GM21786 (cell line): Measurements from ENCODE around the gene NME4.
"Not testable (repeated sequence)": the region's sequence is repeated elsewhere in the genome, so short reads cannot be mapped to it uniquely, and the experiment has no call there.

ENCODE experiments used
- ATAC-seq: cut with Tn5 transposase; IDR thresholded peaks from one replicate; pipeline ENCODE4 v1.9.1; 2021; ENCODE audit not compliant: unreplicated experiment

The NME4 gene

DNA sequence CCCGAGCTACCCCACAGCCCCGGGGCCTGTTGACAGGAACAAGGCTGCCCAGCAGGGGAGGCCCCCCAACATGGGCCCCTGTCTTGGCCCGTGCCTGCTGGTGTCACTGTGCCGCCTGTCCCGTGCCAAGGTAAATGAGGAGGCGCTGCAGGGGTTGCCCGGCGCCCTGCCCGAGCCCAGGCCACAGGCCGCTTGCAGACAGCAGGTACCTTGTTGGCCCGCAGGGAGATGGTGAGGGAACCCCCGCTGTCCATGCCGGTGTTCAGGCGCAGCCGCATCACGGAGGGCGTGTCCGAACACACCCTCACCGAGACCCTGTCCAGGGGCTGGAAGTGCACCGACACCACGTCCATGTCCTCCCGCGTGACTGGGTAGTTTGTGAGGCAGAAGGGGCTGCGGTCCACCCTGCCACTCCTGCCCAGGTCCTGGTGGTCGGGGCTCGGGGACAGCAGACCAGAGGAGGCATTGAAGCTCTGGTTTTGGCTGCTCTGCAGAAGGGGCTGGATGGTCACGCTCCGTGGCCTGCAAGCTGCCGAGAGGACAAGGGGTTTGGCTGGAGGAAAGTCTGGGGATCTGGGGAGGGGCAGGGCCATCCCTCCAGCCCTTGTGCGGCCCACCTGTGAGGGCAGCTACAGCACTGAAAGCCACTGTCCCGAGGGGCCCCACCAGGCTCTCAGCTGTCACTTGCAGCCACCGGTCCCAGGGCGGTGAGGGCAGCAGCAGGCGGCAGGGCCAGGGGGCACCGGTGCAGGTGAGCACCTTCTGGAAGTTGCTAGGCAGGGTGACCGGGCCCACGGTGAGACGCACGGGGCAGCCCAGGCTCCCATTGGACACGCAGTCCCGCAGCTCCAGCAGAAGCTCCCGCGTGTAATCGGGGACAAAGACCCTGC lies 20.8 kb upstream of the NME4 start:
- ATAC-seq, result no peak

DNA sequence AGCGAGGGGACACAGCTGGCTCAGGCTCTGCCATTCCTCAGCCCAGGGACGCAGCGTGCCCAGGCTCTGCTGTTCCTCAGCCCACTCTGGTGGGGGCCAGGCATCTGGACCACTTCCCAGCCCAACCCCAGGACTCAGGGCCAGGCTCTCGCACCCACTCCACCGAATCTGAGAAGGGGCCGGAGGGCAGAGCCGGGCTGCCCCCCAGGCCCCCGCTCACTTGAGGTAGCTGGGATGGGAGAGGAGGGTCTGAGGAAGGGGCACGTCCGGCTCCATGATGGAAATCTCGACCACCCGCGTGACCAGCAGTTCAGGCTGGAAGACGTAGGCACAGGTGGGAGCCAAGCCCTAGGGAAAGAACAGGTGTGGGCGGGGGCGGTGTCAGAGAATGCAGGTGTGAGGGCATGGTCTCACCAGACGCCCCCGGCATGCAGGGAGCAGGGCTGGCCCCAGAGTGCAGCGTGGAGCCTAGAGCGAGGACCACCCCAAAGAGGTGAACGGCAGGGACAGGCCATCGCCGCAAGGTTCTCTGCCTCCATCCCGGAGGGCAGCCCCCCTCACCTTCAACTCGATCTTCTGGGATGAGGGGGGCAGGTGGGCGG lies 20.1 kb upstream of the NME4 start:
- ATAC-seq, result no peak

DNA sequence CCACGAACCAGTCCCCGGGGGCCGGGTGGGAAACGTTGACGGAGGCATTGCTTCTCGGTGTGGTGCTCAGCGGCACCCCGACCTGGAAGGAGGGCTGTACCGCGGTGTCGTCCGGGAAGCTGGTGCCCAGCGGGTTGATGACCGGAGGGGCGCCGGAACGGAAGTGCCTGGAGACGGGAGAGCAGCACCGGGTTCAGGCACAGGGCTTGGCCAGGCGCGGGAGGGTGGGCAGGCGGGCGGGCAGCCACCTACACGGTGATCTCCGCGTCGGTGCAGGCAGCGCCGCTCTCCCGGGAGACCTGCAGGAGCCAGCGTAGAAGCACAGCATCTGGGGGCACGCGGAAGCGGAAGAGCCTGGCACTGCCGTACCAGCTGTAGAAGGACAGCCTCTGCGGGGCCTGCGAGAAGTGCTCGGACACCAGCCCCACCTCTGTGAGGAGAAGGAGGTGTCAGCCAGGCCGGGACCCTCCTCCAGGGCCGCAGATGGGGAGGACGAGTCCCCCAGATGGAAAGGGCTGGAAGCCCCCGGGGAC lies 19.5 kb upstream of the NME4 start:
- ATAC-seq, result no peak

DNA sequence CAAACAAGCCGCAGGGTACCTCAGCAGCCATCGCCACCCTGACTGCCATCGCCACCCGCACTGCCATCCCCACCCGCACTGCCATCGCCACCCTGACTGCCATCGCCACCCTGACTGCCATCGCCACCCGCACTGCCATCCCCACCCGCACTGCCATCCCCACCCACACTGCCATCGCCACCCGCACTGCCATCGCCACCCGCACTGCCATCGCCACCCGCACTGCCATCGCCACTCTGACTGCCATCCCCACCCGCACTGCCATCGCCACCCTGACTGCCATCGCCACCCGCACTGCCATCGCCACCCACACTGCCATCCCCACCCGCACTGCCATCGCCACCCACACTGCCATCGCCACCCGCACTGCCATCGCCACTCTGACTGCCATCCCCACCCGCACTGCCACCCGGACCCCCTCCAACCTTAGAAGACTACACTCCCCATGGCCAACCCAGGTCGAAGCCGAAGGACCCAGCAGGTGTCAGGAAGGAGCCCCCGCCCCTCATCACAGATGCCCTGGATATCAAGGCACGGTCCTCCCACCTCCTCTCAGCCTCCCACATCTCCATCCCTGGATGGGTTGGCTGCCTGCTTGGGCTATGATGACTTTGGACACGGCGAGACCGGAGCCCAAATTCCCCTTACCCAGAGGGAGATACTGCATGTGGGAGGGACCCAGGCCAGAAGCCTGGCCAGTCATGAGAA lies 18.7 kb upstream of the NME4 start:
- not testable (repeated sequence) for ATAC-seq

DNA sequence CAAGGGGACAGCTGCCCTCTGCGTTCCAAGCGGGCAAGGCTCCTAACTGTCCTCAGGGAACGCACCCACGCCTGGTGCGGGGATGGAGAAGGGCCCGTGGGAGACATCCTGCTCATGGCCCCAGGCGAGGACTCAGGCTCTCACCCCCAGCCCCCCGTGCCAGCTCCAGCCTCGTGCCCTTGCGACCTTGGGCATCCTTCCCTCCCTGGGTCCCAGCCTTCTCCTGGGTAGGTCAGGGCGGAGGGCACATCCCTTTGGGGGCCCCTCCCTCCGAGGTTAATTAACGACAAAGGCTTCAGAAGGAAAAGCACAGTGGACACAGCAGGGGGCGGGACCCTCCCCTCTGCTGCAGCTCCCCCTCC lies 18.2 kb upstream of the NME4 start:
- ATAC-seq, result no peak

DNA sequence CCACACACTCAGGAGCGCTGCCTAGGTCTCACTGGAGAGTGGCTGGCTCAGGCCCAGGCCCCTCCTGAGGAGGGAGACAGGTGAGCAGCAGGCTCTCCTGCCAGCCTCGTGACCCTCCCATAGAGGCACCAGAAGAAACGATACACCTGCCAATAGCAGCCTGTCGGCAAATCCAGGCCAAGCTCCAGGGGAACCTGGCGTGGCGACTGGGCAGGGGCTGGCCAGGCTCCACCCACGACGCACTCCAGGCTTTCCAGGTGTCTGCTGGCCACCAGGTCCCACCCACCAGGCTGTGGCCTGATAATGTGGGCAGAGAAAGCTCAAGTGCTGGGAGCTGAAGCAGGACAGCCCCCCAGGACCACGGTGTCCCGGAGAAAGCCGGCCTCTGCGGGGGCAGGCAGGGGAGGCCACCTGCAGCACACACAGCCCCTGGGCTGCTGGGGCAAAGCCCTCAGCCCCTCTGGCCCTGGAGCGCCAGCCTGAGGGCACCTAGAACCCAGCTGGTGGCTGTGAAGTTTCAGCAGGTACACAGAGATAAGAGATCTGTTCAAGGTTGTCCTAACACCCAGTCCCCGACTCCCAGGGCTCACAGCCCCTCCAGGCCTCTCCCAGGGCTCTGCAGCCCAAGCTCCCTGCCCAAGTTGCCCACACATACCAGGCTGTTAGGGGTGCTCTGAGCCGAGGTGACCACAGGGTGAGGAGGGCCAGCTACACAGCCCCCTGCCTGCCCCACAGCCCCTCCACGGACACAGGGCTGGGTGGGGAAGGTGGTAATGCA lies 17.6 kb upstream of the NME4 start:
- ATAC-seq, result no peak

DNA sequence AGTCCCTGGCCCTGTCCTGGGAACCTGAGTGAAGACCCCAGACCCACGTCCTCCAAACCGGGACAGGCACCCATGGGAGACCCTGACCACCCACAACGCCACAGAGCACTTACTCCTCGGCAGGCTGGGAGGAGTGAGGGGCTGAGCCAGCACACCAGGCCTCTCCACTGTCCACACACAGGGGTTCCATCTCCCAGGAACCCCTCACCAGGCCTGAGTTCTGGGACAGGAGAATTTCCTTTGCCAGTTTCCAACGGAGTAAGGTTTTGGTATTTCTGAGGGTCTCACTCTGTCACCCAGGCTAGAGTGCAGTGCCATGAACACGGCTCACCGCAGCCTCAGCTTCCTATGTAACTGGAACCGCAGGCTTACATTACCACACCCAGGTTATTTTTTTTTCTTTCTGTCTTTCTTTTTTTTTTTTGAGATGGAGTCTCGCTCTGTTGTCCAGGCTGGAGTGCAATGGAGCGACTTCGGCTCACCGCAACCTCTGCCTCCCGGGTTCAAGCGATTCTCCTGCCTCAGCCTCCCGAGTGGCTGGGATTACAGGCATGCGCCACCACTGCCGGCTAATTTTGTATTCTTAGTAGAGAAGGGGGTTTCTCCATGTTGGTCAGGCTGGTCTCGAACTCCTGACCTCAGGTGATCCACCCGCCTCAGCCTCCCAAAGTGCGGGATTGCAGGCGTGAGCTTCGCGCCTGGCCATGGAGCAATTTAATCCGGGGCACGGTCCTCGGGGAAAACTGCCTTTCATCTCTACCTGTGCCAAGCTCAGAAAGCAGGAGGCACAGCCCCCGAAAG lies 16.8 kb upstream of the NME4 start:
- no peak for ATAC-seq

DNA sequence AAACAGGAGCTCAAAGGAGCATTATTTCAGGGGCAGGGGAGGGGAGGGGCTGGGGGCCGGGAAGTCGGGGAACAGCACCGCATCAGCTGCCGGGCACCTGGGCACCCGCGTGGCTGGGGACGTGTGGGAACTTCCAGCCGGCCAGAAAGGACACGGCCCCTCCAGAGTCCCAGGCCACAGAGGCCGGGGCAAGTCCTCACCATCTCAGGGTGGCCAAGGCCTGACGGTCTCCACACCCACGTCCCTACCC lies 16.3 kb upstream of the NME4 start:
- no peak for ATAC-seq

DNA sequence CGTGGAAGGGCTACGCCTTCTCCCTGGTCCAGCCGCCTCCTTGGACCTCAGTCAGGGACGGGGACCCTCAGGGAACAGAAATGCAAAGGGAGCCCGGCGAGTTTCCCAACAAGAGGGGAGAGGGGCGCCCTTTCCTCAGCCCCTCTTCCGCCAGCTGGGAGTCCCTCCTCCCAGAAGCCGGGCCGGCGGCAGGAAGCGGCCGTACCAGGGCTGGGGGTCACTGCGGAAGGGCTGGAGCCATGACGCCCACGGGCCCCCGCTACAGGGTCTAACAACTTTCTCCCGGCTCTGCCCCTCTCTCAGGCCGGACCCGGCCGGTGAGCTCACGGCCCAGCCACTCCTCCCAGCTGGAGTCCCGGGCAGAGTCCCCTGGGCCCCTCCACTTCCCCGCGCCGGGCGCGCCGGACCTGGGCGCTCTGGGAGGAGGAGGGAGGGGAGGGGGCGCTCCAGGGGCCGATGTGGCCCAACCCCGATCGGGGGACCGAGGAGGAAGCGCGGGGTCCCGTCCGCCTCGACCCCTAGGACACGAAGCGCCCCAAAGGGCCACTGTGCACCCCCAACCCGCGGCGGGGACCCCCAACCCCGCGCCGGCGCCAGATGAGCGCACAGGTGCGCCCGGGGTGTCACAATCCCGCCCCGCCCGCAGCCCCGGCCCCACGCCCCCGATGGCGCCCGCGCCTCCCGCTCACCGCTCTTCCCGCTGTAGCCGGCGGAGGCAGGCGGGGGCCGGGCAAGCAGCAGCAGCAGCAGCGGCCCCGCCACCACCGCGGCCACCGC lies 15.8 kb upstream of the NME4 start:
- ATAC-seq, result peak; percentile 31

DNA sequence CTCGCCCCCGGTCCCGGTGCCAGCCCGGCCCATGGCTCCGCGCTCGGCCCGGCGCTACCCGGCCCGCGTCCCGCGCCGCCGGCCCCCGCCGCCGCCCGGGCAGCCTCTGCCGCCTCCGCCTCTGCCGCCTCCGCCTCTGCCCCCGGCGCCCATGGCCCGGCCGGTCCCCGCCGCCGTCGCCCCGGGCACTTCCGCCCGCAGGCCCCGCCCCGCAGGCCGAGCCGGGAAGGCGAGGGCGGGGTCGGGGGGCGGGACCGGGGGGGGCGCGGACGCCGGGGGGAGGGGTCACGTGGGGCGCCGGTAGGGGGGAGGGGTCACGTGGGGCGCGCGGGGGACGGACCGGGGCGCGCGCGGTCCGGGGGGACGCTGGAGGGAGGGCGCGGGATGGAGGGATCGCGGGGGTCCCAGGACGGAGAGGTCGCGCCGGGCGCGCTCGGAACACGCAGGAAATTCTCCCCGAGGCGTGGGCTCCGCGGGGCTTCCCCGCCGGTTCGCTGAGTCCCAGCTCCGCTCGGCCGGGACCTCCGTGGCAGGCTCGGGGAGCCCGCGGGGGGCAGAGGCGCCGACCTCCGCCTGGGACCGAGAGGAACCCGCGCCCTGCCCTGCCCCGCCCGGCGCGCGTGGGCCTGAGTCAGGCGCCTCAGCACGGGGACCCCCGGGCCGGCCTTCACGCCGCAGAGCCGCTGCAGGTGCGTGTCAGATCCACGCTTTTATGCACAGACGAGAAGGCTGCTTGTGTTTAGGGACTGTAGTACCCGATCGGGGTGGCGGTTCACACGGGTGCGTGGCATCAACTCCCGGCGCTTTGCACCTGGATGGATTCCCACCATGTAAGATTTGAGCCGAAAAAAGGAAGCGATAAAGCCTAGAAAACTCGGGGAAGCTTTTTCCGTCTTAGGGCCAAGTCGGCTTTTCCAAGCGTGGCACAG lies 14.9 kb upstream of the NME4 start, which contains the start of gene PGAP6:
Gene PGAP6 (minus strand): TSS at position 190 of the 929 bp plus-strand sequence. CDS start 157 bp downstream, at position 33.
- ATAC-seq, result peak; percentile 44

DNA sequence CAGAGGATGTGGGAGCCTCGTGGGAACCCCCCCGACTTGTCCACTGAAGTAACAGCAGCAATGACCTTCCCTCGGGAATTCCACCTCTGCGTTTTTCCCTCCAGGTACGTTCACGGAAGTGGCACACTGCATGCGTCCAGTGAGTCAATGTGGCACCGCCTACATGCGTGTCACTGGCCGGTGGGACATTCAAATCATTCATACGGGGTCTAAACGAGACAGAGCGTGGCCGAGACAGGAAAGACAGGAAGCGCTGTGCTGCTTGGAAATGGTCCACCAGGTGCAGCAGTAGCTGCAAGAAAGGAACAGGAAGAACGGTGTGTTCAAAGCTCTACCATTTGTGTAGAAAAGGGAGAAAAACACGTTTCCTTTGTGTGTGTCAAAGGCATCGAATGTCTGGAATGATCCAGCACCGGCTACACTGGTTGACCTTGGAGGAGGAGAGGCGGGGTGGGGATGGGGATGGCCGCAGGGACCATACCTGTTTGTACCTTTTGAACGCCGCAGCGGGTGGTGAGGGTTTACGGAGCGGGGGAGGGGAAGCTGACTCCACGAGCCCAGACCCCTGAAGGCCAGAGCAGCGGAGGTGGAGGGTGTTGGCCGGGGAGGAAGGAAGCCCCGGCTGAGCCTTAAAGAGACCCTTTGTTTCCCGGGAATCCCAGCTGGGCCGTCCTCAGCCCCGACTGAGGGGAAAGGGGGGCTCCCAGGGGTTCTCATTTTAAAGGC lies 13.5 kb upstream of the NME4 start:
- no peak for ATAC-seq

DNA sequence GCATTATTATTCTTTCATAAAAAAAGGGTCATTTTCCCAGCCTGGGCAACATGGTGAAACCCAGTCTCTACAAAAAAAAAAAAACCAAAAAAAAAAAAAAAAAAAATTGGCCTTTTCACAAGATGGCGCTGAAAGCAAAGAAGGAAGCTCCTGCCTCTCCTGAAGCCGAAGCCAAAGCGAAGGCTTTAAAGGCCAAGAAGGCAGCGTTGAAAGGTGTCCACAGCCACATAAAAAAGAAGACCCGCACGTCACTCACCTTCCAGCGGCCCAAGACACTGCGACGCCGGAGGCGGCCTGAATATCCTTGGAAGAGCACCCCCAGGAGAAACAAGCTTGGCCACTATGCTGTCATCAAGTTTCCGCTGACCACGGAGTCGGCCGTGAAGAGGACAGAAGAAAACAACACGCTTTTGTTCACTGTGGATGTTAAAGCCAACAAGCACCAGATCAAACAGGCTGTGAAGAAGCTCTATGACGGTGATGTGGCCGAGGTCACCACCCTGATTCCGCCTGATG lies 10.3 kb upstream of the NME4 start:
- no peak for ATAC-seq

DNA sequence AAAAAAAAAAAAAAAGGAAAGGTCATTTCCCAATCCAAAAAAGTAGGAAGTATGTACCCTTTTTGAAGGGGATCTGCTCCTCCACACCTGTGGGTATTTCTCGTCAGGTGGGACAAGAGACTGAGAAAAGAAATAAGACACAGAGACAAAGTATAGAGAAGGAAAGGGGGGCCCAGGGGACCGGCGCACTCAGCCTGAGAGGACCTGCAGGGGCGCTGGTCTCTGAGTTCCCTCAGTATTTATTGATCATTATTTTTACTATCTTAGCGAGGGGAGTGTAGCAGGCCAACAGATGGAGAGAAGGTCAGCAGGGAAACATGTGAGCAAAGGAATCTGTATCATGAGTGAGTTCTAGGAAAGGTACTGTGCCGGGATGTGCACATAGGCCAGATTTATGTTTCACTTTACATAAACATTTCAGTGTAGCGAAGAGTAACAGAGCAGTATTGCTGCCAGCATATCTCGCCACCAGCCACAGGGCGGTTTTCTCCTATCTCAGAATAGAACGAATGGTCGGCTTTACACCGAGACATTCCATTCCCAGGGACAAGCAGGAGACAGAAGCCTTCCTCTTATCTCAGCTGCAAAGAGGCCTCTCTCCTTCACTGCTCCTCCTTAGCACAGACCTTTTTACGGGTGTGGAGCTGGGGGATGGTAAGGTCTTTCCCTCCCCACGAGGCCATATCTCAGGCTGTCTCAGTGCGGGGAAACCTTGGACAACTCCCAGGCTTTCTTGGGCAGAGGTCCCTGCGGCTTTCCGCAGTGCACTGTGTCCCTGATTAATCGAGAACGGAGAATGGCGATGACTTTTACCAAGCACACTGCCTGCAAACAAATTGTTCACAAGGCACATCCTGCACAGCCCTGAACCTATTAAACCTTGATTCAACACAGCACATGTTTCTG lies 9.0 kb upstream of the NME4 start:
- not testable (repeated sequence) for ATAC-seq

DNA sequence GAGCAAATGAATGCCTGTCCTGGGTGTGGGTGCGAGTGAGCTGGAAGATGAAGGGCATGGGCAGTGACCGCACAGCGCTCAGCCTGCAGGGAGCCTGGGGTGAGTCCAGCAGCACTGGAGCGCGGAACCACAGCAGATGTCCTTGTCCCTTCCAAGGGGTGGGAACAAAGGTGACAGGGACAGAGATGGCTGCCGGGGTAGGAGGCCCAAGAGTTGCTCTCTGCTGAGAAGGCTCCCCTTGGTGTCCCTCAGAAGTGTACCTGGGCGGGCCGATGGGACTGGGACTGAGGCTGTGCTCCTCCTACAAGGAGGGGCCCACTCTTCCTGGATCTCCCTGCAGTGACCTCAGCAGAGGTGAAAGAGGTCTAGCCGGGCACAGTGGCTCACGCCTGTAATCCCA lies 7.6 kb upstream of the NME4 start:
- ATAC-seq, result no peak

DNA sequence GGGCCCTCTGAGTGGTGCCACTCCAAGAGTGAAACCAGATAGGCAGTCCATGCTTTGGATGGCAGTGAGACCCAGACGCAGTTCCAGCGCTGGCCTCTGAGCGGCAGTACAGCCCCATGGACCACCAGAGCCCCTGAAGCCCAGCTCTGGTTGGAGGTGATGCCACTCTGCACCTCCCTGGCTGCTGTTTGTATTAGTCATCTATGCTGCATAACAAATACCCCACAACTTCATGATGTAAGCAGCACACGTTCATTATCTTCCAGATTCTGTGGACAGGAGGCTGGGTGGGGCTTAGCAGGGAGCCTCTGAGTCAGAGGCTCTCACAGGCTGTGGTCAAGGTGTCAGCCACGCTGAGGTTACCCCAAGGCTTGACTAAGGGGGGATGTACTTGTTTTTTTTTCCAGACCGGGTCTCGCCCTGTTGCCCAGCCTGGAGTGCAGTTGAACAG lies 5.1 kb upstream of the NME4 start:
- no peak for ATAC-seq

DNA sequence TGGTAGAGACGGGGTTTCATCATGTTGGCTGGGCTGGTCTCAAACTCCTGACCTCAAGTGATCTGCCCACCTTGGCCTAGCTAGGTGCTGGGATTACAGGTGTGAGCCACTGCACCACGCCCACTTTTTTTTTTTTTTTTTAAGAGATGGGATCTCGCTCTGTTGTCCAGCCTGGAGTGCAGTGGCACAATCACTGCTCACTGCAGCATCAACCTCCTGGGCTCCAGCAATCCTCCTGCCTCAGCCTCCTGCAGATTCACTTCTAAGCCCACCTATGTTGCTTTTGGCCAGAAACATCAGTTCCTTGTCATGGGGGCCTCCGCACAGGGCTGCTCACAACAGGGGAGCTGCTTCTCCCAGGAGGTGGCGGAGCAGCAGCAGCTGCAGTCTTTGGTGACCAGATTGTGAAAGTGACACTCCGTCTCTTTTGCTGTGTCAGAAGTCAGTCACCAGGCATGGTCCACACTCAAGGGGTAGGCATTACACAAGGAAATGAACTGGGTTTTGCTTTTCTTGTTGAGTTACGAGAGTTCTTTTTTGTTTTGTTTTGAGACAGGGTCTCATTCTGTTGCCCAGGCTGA lies 4.5 kb upstream of the NME4 start:
- ATAC-seq, result no peak
